Activated CD4-positive, alpha-beta T cell treated with anti-CD3 and anti-CD28 coated beads for 36 hours (primary cell): ENCODE measurements around the gene PITPNM2. TPM values are rescaled to one million over a fixed set of nuclear protein-coding genes. Genes with fewer than 3 reads are reported as not detected.

Experiments used
- ATAC-seq: fragments of 200-7000 bp; cut with Tn5 transposase; one replicate; pipeline ENCODE4 v1.10.0; 2021; ENCODE audit warnings: mild to moderate bottlenecking, moderate library complexity
- CTCF ChIA-PET: fragments of 350-600 bp; sonication (Branson Sonifier 250); formaldehyde crosslinking; loops from one replicate; lab custom pipeline; 2021; ENCODE audit warnings: antibody characterized with exemption; lab: Charles Lee
- POLR2A ChIA-PET: fragments of 350-600 bp; sonication (Branson Sonifier 250); formaldehyde crosslinking; loops from one replicate; lab custom pipeline; 2021; ENCODE audit warnings: antibody characterized with exemption, inconsistent platforms; lab: Charles Lee
- DNase-seq: peaks from one replicate; pipeline ENCODE4 v3.0.0-alpha.2; 2020
- H3K27ac Mint-ChIP-seq: one replicate; pipeline ENCODE4 v1.8.0; 2021; ENCODE audit warnings: mixed read lengths
- H3K27me3 Mint-ChIP-seq: one replicate; pipeline ENCODE4 v1.8.0; 2021; ENCODE audit warnings: mixed read lengths
- H3K36me3 Mint-ChIP-seq: one replicate; pipeline ENCODE4 v1.8.0; 2021; ENCODE audit warnings: low read depth, mixed read lengths
- H3K4me1 Mint-ChIP-seq: one replicate; pipeline ENCODE4 v1.8.0; 2021; ENCODE audit warnings: mixed read lengths
- H3K4me3 Mint-ChIP-seq: one replicate; pipeline ENCODE4 v1.8.0; 2021; ENCODE audit warnings: mild to moderate bottlenecking, moderate library complexity, mixed read lengths
- H3K9me3 Mint-ChIP-seq: one replicate; pipeline ENCODE4 v1.8.0; 2021; ENCODE audit warnings: low read depth, mixed read lengths
- intact Hi-C, 2 experiments: fragments of 100-400 bp; cut with DNase I in 1 of 2; cut with micrococcal nuclease in 1 of 2; formaldehyde crosslinking; loops; one replicate each; pipeline versions ENCODE4 v1.14.2 to v1.15.1; 2022 to 2024; cut with DNase I, micrococcal nuclease
- total RNA-seq, 2 experiments: library from RNA; stranded (reverse); gene quantifications; one replicate each; pipeline ENCODE4 v1.2.3, GENCODE V29; 2021

Gene PITPNM2
- total RNA-seq, 2 experiments from 2014 or later, result 8.3 to 9.5 TPM

DNA sequence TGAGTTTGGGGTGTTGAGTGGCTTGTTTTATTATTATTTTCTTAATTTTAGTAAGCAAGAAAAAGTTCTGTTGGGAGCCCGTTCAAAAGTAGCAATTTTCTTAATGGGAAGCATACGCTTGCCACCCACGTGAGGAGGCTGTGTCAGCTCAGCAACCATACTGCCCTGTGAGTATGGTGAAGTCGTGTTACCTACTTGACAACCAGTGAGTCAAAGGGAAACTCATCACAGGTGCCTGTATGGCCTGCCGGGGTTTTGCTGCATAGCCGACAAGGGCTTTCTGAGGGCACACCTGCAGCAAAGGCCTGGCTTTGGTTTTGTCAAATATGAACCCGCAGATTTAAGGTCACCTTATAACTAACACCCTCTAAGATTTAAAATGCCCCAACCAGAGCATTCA, 31.1 kb downstream of the PITPNM2 start:
- ATAC-seq (peak; percentile 83), DNase-seq (peak; percentile 78)
- H3K4me3 Mint-ChIP-seq, result no peak overlapping the region
- peaks cover 3% of the 10 kb centered on the region for H3K36me3 Mint-ChIP-seq
- intact Hi-C loops, result loop anchor here (1.0 to 5.0 kb wide), 4 partner anchors 31 to 140 kb away; partner anchors contain the start of genes ARL6IP4 (in 1 of the 2) and PITPNM2 (in 1 of the 2)
- POLR2A ChIA-PET, result interaction anchor here (1.0 to 1.3 kb wide), 3 partner anchors 13 to 44 kb away, joined by 3 read pairs; no protein-coding TSS in a partner anchor
- peaks cover 68% of the 10 kb centered on the region for H3K4me1 Mint-ChIP-seq
- no peaks in the 10 kb centered on the region for H3K9me3 Mint-ChIP-seq
- H3K27ac Mint-ChIP-seq, result peak overlapping the region; percentile 85
- H3K27me3 Mint-ChIP-seq, result no peaks in the 10 kb centered on the region
- CTCF ChIA-PET, result interaction anchor here (0.7 to 1.3 kb wide), 4 partner anchors 15 to 94 kb away, joined by 3 to 4 read pairs (median 4); no protein-coding TSS in a partner anchor

DNA sequence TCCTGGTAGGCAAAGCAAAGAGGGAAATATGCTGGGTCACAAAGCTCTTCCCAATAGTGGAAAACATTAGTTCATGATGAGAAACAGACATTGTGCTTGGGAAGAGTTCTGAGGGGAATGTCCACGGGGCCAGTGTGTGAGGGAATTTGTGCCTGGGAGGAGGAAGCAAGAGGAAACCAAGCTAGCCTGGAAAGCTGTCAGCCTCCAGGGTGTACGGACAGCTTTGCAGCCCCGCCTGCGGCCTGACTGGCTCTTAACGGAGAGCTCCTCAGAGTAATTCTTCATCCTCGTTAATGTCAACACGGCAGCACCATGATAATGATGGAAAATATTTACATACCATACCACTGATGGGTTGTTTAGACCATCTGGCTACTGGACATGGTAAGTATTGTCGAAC, 32.4 kb downstream of the PITPNM2 start:
- peaks cover 3% of the 10 kb centered on the region for H3K36me3 Mint-ChIP-seq
- intact Hi-C loops, result no loop called here
- ATAC-seq (no peak), DNase-seq (no peak)
- no peak overlapping the region for H3K27ac Mint-ChIP-seq
- peaks cover 74% of the 10 kb centered on the region for H3K4me1 Mint-ChIP-seq
- H3K4me3 Mint-ChIP-seq, result no peak overlapping the region
- H3K9me3 Mint-ChIP-seq, result no peaks in the 10 kb centered on the region
- ChIA-PET CTCF (interaction anchor here (0.8 kb wide), 1 partner anchor 43 kb away, joined by 5 read pairs; no protein-coding TSS in a partner anchor), POLR2A (interaction anchor here (0.5 to 1.0 kb wide), 2 partner anchors 11 to 365 kb away, joined by 3 read pairs; no protein-coding TSS in a partner anchor)
- H3K27me3 Mint-ChIP-seq, result no peaks in the 10 kb centered on the region

DNA sequence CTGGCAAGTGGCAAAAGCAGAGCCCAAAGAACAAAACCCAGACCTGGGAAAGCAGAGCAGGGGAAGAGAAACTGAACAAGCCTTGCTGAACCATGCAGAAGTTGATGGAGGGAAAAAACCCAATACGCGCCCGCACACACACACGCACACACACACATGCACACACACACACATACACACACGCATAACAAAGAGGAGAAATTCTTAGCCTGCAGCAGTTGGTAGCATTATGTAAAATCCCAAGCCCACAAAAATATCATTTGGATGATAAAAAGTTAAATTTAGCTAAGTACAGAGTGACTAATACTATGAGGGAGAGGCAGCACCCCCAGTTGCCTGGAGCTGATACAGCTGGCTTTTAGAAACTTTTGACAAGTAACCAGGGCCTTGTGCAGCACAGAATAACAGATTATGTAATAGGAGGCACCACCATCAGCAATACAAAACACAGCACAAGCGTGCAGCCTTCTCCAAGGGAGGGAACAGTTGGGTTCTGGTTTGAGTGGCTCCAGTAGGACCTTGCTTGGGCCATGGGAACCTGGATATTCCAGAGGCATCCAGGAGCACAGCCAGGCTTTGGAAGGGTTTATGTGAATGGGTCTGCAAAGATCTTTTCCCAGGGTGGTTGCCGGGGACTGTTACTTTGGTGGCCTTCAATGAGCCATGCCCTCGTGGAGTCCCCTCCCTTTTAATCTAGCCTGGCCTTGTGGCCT, 35.3 kb downstream of the PITPNM2 start:
- ChIA-PET POLR2A (interaction anchor here (0.5 to 1.1 kb wide), 3 partner anchors 13 to 40 kb away, joined by 3 to 4 read pairs (median 3); no protein-coding TSS in a partner anchor), CTCF (interaction anchor here (1.0 to 1.5 kb wide), 3 partner anchors 13 to 73 kb away, joined by 3 to 4 read pairs (median 3); no protein-coding TSS in a partner anchor)
- peak overlapping the region; percentile 66 for H3K27ac Mint-ChIP-seq
- H3K27me3 Mint-ChIP-seq, result no peaks in the 10 kb centered on the region
- intact Hi-C loops, result no loop called here
- peak overlapping the region; percentile 9 for H3K4me3 Mint-ChIP-seq
- DNase-seq (peak; percentile 52), ATAC-seq (peak; percentile 32)
- H3K4me1 Mint-ChIP-seq, result peaks cover 58% of the 10 kb centered on the region
- H3K9me3 Mint-ChIP-seq, result no peaks in the 10 kb centered on the region
- no peaks in the 10 kb centered on the region for H3K36me3 Mint-ChIP-seq

DNA sequence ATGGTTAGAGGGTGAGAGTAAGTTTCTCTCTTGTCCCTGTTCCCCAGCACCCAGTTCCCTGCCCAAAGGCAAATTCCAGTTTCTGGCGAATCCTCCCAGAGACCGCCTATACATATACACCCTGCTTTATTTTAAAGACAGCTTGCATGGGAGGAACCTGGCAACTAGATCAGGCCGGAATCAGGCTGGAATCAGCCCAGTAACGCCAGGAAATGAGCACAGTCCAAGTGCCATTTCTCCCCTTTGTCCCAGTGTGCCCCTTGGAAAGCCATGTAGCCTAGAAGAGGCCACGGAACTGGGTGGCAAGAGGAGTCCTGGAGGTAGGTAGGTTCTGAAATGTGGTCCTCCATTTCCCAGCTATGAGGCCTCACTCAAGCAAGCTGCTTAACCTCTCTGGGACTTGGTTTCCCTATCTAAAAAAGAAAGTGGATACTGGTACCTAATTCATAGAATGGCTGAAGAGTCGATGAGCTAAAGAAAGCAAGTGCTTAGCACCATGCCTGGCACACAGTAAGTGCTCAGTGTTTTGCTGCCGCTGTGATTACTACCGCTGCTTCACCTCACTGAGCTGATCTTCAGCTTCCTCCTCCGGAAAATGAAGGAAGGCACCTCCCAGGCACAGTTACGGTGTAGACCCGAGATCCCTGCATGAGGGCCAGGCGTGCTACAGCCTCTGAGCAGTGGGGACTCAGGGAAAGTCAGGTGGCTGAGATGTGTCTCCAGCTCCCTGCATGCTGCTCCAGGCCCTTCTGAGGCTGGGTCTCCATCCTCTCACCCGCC, 36.4 kb downstream of the PITPNM2 start:
- Mint-ChIP-seq H3K9me3 (no peaks in the 10 kb centered on the region), H3K36me3 (no peaks in the 10 kb centered on the region), H3K4me1 (peaks cover 47% of the 10 kb centered on the region), H3K4me3 (peak overlapping the region; percentile 9), H3K27ac (peak overlapping the region; percentile 66), H3K27me3 (no peaks in the 10 kb centered on the region)
- ChIA-PET CTCF (interaction anchor here (1.5 kb wide), 2 partner anchors 12 to 15 kb away, joined by 3 read pairs; no protein-coding TSS in a partner anchor), POLR2A (interaction anchor here (0.9 to 1.1 kb wide), 2 partner anchors 14 to 39 kb away, joined by 3 read pairs; no protein-coding TSS in a partner anchor)
- ATAC-seq (peak; percentile 28), DNase-seq (no peak)
- intact Hi-C loops, result no loop called here

DNA sequence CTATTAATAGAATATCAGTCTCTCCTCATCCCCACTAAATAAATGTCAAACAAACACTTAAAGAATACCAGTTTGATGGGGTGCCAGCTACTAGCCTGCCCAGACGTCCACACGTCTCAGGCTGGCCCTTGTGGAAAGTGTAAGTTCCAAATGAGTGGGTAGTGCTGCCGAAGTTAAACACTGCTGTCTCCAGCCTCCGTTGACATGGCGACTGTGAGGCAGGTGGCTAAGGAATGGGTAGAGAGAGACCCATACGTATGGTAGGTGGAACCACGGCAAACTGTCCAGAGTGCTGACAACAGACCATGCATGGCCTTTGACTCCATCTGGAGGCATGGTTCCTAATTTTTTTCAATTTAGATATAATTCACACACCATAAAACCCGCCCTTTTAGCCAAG, 37.9 kb downstream of the PITPNM2 start:
- intact Hi-C loops, result no loop called here
- Mint-ChIP-seq H3K27me3 (no peaks in the 10 kb centered on the region), H3K27ac (no peak overlapping the region), H3K4me3 (no peak overlapping the region), H3K9me3 (no peaks in the 10 kb centered on the region), H3K36me3 (peaks cover 5% of the 10 kb centered on the region), H3K4me1 (peaks cover 41% of the 10 kb centered on the region)
- DNase-seq (no peak), ATAC-seq (no peak)
- POLR2A ChIA-PET, result no interaction called here
- CTCF ChIA-PET, result no interaction called here

DNA sequence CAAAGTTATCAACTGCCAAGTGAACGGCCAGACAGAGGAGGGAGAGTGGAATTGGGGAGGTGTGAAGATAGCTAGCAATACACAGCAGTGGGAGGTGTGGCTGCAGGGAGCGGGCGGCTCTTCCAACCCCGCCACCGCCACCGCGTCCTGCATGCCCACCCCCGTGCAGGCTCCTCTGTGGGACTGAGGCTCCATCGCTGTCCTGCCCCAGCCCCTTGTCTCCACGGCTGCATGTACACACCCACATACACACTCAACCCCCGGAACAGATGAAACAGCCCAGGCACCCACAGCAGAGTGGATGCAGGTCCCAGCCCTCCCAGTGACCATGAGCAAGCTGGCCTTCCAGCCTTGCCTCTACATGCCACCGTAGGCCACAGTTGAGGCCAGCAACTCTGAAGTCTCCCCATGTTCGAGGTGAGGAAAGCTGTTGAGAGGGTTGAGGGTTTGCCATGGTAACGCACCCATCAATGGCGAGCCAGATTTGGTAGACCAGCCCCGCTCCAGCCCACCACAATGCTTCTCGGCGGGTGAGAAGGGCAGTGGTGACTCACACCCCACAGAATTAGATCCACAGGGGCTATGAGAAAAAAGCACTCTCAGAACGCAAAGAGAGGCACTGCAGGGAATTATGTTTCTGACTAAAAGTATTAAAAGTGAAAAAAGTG, 39.3 kb downstream of the PITPNM2 start:
- Mint-ChIP-seq H3K4me1 (peaks cover 53% of the 10 kb centered on the region), H3K27me3 (no peaks in the 10 kb centered on the region), H3K36me3 (peaks cover 13% of the 10 kb centered on the region), H3K9me3 (no peaks in the 10 kb centered on the region), H3K27ac (no peak overlapping the region), H3K4me3 (no peak overlapping the region)
- DNase-seq (no peak), ATAC-seq (no peak)
- ChIA-PET POLR2A (interaction anchor here (0.5 kb wide), 1 partner anchor 110 kb away, joined by 6 read pairs; no protein-coding TSS in a partner anchor), CTCF (interaction anchor here (1.1 to 1.4 kb wide), 2 partner anchors 13 to 69 kb away, joined by 4 to 7 read pairs; no protein-coding TSS in a partner anchor)
- intact Hi-C loops, result no loop called here

DNA sequence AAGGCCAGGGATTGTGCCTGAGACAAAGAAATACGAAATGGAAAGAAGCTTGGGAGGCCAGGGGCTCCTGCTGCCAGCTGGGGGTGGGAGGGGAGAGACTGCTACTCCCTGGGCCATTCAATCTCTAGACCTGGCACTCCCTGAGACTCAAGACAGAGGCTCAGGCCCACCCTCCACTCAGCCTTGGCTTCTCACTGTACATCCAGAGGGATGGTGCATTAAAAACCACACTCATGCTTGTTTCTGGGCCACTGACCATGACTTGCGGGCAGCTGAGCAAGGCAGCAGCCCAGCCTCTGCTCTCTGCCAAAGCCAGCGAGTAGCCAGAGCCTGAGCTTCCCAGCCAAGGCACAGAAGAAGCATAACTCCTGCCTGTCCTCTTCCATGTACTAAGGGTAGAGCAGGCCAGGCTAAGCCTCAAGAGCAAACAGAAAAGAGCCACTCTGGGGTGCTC, 41.5 kb downstream of the PITPNM2 start:
- intact Hi-C loops, result no loop called here

DNA sequence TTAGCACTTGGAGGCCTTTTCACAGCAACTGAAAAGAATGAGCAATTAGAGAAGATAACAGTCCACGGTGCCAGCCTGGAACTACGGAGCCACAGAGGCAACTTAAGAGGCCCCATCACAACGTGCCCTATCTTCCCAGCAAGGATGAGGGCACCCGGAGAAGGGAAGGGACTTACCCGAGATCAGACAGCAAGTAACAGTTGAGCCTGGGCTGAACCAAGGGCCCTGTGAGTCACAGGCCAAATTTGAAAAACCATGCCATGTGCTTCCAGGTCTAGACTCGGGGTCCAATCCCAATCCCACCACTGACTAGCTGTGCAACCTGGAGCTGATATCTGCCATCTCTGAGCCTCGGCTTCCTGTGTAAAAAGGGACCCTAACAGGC, 42.2 kb downstream of the PITPNM2 start:
- ChIA-PET CTCF (interaction anchor here (0.8 kb wide), 1 partner anchor 13 kb away, joined by 3 read pairs; no protein-coding TSS in a partner anchor), POLR2A (no interaction called here)
- no peak overlapping the region for H3K4me3 Mint-ChIP-seq
- no peaks in the 10 kb centered on the region for H3K27me3 Mint-ChIP-seq
- H3K36me3 Mint-ChIP-seq, result peaks cover 15% of the 10 kb centered on the region
- no peaks in the 10 kb centered on the region for H3K9me3 Mint-ChIP-seq
- ATAC-seq (no peak), DNase-seq (no peak)
- peaks cover 45% of the 10 kb centered on the region for H3K4me1 Mint-ChIP-seq
- intact Hi-C loops, result no loop called here
- H3K27ac Mint-ChIP-seq, result peak overlapping the region; percentile 91

More for the DNA sequence above, 41.5 kb downstream of the PITPNM2 start:
- H3K4me3 Mint-ChIP-seq, result no peak overlapping the region
- no peak for DNase-seq
- no peak for ATAC-seq
- H3K9me3 Mint-ChIP-seq, result no peaks in the 10 kb centered on the region
- H3K27ac Mint-ChIP-seq, result no peak overlapping the region
- POLR2A ChIA-PET, result interaction anchor here (0.6 kb wide), 1 partner anchor 1896 kb away, joined by 7 read pairs; no protein-coding TSS in a partner anchor
- H3K4me1 Mint-ChIP-seq, result peaks cover 46% of the 10 kb centered on the region
- H3K36me3 Mint-ChIP-seq, result peaks cover 15% of the 10 kb centered on the region
- CTCF ChIA-PET, result interaction anchor here (0.6 to 0.8 kb wide), 2 partner anchors 13 to 125 kb away, joined by 3 read pairs; no protein-coding TSS in a partner anchor
- H3K27me3 Mint-ChIP-seq, result no peaks in the 10 kb centered on the region

DNA sequence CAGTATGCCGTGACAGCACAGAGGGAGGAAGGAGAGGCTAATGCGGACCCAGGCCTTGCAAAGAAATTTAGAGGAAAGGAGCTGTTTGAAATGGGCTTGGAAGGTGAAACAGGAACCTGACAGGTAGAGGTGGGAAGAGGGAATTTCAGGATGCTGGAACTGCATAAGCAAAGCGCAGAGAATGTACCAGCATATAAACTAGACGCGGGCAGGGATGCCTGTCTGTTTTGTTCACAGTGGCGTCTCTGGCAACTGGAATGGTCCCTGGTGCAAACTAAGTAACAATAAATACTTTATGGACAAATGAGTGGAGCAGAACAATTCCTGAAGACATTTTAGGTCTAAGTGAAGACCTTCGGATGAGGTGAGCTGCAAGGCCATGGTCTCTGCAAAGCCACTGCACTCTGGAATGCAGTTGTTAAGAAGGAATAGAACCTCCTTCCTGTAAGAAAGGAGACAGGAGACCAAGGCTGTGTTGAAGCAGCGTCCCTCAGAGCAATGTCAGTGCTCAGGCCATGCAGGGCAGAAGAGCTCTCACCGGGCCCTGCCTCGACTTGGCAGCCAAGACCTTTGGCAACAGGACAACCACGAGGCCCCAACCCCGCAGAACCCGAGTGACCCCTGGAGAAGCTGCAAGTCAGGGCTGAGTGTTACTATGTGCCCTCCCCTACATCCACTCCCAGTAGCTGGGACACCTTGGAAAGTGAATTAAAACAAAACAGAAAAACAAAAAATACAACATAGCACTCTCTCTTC, 42.8 kb downstream of the PITPNM2 start:
- ATAC-seq (no peak), DNase-seq (no peak)
- ChIA-PET CTCF (interaction anchor here (0.7 to 0.9 kb wide), 4 partner anchors 12 to 375 kb away, joined by 3 read pairs; no protein-coding TSS in a partner anchor), POLR2A (no interaction called here)
- Mint-ChIP-seq H3K27me3 (no peaks in the 10 kb centered on the region), H3K36me3 (peaks cover 15% of the 10 kb centered on the region), H3K4me1 (peaks cover 46% of the 10 kb centered on the region), H3K27ac (peak overlapping the region; percentile 91), H3K4me3 (no peak overlapping the region), H3K9me3 (no peaks in the 10 kb centered on the region)
- intact Hi-C loops, result loop anchor here in 1 of 2 experiments (2.0 kb wide), 1 partner anchor 31 kb away; no protein-coding TSS in a partner anchor
